ENCODE measurements around the gene STX3.

Gene STX3

DNA sequence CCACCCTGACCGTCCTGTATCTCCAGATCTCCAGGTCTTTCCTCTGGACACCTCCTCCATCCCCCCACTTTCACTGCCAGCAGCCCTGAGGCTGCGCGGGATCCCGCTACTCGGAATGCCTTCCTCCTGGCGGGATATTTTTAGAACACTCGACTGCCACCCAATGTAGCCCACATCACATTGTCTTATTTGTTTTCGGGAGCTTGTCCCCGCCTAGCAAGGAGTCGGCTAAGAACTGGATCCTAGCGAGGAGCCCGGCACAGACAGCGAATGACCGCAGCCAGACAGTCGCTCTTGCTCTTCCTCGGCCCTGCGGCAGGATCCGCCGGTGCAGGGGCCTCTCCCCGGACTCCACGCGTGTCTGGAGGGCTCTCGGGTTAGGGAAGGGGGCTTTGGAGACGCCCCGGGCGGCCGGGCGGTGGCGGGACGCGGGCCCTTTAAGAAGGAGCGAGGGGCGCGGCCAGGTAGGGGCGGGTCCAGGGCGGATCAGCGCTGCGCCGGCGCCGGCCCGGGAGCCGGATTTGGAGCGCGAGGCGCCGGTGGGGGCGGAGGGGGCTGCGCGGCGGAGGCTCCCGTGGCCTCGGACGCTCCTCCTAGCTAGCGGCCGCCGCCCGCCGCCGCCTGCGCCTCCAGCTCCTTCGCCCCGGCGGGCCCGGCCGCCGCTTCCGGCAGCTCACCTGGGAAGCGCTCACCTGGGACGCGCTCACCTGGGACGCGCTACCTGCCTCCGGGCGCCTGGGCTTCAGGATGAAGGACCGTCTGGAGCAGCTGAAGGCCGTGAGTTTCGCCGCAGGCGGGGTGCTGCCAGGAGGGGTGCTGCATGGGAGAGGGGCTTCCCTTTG lies at the start of gene STX3:
Gene STX3 (plus strand): TSS at position 518 of the 842 bp plus-strand sequence. CDS start 230 bp downstream, at position 748.
- peak; percentile 49 for DNase-seq (ENCODE audit: low read depth)
- H3K4me3 ChIP-seq (ENCODE audit: control insufficient read depth, low read depth, low read length), result peak within 1 kb of the TSS; percentile 69
- TF ChIP-seq, protein P1, sequence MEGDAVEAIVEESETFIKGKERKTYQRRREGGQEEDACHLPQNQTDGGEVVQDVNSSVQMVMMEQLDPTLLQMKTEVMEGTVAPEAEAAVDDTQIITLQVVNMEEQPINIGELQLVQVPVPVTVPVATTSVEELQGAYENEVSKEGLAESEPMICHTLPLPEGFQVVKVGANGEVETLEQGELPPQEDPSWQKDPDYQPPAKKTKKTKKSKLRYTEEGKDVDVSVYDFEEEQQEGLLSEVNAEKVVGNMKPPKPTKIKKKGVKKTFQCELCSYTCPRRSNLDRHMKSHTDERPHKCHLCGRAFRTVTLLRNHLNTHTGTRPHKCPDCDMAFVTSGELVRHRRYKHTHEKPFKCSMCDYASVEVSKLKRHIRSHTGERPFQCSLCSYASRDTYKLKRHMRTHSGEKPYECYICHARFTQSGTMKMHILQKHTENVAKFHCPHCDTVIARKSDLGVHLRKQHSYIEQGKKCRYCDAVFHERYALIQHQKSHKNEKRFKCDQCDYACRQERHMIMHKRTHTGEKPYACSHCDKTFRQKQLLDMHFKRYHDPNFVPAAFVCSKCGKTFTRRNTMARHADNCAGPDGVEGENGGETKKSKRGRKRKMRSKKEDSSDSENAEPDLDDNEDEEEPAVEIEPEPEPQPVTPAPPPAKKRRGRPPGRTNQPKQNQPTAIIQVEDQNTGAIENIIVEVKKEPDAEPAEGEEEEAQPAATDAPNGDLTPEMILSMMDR (conservative IDR thresholded peaks at IDR 0.05; ENCODE audit: control insufficient read depth, insufficient read depth, low read depth, low read length), result no peak

DNA sequence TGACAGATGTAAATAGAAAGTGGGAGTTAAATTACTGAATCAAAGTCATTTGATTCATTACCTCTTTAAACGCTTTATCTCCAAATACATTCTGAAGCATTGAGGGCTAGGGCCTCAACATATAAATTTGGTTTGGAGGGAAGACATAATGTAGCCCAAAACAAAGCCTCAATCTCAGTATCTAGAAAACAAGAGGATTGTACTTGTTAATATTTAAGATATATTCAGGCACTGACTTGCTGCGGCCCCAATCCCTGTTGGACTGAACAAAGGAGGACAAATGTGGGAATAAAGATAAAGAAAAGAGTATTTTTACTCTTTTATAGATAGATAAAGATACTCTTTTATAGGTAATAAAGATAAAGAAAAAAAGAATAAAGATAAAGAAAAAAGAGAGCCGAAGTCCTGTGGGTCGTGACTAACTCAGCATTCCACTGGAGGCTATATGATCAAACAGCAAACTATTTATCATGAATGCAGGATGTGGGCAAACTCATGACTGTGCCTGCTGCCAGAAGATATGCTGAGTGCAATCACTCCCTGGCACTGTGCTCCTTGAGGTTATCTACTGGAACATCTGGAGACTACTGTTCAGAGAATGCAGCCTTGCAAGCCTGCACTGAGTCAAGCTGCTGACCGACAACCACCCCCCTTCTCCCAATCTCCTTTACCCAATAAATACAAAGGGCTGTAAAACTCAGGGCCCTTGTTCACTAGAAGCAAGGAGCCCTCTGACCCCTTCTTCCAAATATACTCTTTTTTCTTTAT lies 48.5 kb upstream of the STX3 start:
- H3K4me3 ChIP-seq (ENCODE audit: control insufficient read depth, low read depth, low read length), result no peak overlapping the region
- peak; percentile 88 for DNase-seq (ENCODE audit: low read depth)
- TF ChIP-seq, protein P1 (conservative IDR thresholded peaks at IDR 0.05; ENCODE audit: control insufficient read depth, insufficient read depth, low read depth, low read length), result no peak

DNA sequence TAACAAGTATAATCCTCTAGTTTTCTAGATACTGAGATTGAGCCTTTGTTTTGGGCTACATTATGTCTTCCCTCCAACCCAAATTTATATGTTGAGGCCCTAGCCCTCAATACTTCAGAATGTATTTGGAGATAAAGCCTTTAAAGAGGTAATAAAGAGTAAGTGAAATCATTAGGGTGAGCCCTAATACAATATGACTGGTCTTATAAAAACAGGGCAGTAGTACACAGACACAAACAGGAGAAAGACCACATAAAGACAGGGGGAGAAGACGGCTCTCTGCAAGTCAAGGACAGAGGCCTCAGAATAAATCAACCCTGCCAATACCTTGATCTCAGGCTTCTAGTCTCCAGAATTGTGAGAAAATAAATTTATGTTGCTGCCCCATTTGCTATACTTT lies 47.8 kb upstream of the STX3 start:
- TF ChIP-seq, protein P1 (conservative IDR thresholded peaks at IDR 0.05; ENCODE audit: control insufficient read depth, insufficient read depth, low read depth, low read length), result no peak
- no peak overlapping the region for H3K4me3 ChIP-seq (ENCODE audit: control insufficient read depth, low read depth, low read length)
- no peak for DNase-seq (ENCODE audit: low read depth)

DNA sequence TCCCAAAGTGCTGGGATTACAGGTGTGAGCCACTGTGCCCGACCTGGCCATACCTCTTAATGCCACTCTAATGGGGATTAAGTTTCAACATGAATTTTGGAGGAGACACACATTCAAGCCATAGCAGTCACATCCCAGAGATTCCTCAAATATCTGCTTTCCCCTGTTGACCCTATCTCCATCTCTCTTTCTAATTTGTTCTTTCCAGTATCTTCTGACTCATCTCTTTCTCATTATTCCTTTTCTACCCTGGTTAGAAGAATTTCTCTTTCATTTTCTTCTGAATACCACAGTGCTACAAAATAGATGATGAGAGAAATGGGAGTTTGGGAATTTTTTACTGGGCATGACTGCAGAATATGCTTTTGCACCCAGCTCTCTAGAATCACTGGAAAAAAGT lies 46.6 kb upstream of the STX3 start:
- peak; percentile 8 for DNase-seq (ENCODE audit: low read depth)

DNA sequence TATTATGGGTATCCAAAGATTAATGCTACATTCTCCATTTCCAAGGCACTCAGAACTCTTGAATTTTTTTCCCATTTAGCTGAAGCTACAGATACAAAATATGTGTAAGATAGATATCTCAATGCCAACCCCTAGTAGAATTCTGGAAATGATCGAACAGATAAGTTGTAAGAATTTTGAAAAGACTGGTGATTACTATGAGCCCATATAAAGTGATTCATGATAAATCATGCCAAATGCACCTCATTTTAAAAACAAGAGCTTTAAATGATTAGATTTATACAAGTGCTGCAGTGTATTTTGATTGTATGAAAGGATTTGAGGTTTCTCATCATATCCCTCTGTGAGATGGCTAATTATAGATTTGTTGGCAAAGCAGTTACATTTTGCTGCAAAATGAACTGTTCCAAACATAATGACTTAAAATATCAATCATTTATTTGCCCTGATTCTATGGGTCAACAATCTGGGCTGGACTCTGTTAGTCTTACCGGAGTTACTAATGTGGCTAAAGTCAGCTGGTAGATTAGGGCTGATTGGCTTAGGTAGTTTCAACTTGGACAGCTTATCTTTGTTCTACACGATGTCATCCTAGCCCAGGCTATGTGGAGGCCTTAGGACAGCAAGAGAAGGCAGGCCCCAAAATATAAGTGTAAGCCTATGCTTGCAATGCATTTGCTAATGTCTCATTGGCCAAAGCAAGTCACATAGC lies 44.9 kb upstream of the STX3 start:
- TF ChIP-seq, protein P1 (conservative IDR thresholded peaks at IDR 0.05; ENCODE audit: control insufficient read depth, insufficient read depth, low read depth, low read length), result no peak
- peak; percentile 6 for DNase-seq (ENCODE audit: low read depth)
- no peak overlapping the region for H3K4me3 ChIP-seq (ENCODE audit: control insufficient read depth, low read depth, low read length)

More for the DNA sequence above, 46.6 kb upstream of the STX3 start:
- no peak overlapping the region for H3K4me3 ChIP-seq (ENCODE audit: control insufficient read depth, low read depth, low read length)
- TF ChIP-seq, protein P1 (conservative IDR thresholded peaks at IDR 0.05; ENCODE audit: control insufficient read depth, insufficient read depth, low read depth, low read length), result no peak

DNA sequence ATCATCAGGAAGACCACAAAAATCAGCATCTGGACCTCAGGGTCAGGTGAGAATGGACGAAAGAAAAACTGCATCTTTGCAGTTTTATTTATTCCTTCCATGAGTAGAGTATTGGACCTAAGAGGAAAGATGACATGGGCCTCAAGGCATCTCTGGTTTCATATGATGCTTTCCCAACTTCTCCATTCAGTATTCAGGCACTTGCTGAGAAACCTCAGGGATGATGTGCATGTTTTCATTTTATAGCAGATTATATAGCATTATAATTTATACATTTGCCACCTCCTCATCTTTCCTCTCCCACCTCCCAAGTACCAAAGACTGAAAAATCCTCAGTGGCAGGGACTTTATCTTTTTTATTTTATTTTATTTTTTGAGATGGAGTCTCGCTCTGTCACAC lies 41.4 kb upstream of the STX3 start, which contains the start of gene OR10V1:
Gene OR10V1 (minus strand): TSS at position 101 of the 400 bp plus-strand sequence. CDS start 0 bp downstream, at position 101.
- TF ChIP-seq, protein P1 (conservative IDR thresholded peaks at IDR 0.05; ENCODE audit: control insufficient read depth, insufficient read depth, low read depth, low read length), result no peak
- DNase-seq (ENCODE audit: low read depth), result no peak
- no peak within 1 kb of the TSS for H3K4me3 ChIP-seq (ENCODE audit: control insufficient read depth, low read depth, low read length)
